Stimulated activated CD8-positive, alpha-beta memory T cell treated with anti-CD3 and anti-CD28 coated beads, Interleukin-4, amount 100 ng/mL, for 48 hours (primary cell): ENCODE measurements around the gene PRKAA1.

Experiments
- DNase-seq: peaks from one replicate; pipeline ENCODE4 v3.0.0-alpha.2; 2020

PRKAA1 gene

GRCh38 chr5:40798012-40798800, at the start of gene PRKAA1:
Gene PRKAA1, minus strand, starts transcription at chr5:40798374. Its CDS starts 185 bp downstream, at chr5:40798189.
- peak; percentile 88 for DNase-seq

GRCh38 chr5:40847525-40847924, 49.4 kb upstream of the PRKAA1 start:
- no peak for DNase-seq

- no peak for DNase-seq
Observed at GRCh38 chr5:40846371-40846770, 48.2 kb upstream of the PRKAA1 start.

GRCh38 chr5:40844565-40844964, 46.4 kb upstream of the PRKAA1 start:
- no peak for DNase-seq

DNA sequence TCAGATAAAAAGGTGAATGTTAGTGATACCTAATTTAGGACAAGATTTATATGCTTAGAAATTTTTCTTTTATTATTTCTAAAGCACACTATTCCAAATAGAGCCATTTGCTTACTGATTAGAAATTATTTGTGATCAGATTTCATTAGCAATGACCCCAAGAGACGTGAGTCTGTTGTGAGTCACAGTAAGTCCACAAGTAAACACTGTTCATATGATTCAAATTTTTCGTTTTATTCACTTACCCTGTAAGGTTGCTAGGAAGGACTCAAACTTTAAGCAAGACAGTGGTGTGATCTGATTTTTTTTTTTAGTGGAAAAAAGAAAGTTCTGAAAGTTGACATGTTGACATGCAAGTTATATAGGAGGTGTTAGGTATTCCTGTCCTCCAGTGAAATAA, 44.2 kb upstream of the PRKAA1 start:
- DNase-seq: no peak

GRCh38 chr5:40841068-40841805, 43.1 kb upstream of the PRKAA1 start, which contains the start of gene CARD6:
Gene CARD6, plus strand, starts transcription at chr5:40841367. Its CDS starts 16 bp downstream, at chr5:40841383.
- DNase-seq: no peak

DNA sequence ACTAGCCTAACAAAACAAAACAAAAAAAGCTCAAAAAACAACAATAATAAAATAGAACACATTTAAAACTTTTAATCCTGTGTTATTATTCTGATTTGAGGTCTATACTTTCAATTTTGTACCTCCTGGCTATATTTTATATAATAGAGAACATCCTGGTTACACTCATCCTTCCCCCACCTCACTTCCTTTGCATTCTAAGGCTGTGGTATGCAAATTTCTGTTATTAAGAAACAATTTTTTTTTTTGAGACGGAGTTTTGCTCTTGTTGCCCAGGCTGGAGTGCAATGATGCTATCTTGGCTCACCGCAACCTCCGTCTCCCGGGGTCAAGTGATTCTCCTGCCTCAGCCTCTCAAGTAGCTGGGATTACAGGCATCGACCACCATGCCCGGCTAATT, 39.9 kb upstream of the PRKAA1 start:
- no peak for DNase-seq

DNA sequence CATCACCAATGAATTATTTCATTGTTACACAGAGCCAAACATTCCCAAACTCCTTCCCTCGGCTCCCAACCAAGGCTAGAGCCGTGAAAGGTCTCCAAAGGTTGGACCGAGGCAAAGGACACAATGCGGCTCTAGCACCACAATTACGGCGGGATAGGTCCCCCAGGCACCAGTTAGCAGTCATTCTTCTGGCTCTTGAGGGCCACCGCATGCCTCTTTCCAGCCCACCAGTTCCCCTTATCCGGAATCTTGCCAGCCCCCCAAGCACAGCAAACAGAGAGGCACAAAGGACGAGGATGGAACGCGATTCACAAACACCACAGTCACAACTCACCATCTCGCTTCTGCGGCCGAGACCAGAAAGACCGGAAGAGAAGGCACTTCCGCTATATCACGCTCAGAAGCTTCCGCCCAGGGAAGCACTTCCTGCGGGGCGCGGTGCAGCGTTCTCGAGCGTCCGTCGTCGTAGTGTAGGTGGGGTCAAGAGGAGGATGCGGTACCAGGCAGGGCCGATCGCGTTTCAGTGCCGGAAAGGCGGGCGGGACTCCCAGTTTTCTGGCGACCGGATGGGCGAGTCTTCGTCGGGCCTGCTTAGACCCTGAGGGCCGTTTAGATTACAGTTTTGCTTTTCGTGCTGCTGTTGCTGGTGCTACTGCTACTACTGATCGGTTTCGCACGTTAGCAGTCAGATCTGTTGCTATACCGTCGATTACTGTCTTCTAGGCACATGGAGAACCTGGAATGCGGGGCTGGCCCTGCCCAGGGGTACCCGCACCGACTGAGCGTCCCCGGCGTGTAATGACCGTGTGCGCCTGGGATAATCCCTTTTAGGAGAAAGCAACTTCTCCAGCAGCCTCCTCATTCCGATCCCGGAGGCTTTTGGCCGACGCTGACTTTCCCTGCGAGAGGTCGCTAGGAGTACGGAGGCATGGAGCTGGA, 36.9 kb upstream of the PRKAA1 start, which contains the start of gene RPL37:
RPL37 (minus strand) TSS at position 374 of the 939 bp plus-strand sequence; CDS start at position 337, 37 bp downstream.
- peak; percentile 92 for DNase-seq

- peak; percentile 45 for DNase-seq
Observed at GRCh38 chr5:40834391-40834848, 36.2 kb upstream of the PRKAA1 start.

DNA sequence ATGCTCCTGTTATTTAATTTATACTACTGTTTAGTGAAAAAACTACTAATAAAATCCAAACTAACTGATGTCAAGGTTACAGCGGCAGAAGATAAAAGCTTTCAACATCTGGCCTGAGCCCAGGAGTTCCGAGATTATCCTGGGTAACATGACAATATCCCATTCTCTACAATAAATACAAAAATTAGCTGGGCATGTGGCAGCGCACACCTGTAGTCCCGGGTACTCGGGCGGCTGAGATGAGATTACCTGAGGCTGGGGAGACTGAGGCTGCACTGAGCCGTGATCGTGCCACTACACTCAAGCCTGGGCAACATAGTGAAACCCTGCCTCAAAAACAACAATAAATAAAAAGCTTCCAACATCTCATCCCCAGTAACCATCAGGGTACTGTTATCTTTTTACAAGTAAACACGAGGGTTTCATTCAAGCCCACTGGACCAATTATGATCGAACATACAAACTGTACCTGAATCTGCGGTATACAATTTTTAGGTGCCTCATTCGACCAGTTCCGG, 35.6 kb upstream of the PRKAA1 start:
- no peak for DNase-seq

- no peak for DNase-seq
Observed at GRCh38 chr5:40832345-40832744, 34.2 kb upstream of the PRKAA1 start.

DNA sequence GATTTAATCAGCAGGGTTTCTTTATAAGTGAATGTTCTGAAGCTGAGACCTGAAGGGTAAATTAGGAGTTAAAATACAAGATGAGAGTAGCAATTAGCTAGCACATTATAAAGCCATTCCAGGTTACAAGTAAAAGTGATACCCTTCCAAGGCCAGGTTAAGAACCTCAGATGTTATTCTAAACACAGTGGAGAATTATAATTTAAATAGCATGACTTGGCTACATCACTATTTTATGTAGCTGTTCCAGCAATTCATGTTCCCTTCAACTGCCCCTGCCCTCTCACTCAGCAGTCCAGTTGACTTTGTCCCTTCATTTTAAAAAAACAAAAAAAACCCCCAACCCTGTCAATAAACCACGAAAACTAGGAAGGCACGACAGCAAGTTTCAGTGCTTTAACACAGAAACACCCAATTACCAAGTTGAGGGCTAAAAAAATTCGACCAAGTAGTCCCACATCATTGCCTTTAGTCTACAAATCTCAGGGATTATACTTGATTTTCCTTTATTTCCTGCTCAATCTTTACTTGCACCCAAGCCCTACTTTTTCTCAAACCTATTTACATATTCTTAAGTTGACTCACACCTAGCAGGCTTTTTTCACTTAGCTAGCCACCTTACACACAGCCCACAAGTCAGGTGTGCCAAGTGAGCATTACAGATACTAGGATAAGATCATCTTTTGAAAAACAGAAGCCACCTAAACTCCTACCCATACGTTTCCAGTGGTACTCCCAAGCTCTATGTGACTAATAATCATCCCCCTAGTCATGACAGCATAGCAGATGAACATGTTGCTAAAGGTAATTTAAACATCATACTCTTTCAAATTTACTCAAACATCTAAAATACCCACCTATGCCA, 33.4 kb upstream of the PRKAA1 start:
- no peak for DNase-seq

DNA sequence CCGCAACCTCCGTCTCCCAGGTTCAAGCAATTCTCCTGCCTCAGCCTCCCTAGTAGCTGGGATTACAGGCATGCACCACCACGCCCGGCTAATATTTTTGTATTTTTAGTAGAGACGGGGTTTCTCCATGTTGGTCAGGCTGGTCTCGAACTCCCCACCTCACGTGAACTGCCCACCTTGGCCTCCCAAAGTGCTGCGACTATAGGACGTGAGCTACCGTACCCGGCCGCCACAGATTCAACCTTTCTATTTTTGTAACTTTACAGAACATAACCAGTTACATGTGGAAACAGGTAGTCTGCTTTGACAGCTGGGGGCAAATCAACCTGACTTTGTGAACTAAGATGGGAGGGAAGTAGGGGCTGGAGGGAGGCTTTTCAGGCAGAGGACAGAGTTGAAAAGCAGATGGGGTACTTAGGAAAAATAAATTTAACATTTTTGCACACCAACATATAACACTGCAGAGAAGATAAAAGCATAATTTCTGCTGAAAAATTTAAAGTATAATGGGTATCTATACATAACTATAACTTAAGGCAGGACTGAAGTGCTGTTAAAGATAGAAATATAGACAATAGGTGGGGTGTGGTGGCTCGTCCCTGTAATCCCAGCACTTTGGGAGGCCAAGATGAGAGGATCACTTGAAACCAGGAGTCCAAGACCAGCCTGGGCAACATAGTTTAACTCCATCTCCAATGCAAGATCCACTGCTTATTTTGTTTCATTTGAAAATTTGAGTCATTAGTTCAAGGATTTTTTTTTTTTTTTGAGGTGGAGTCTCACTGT, 31.8 kb upstream of the PRKAA1 start:
- DNase-seq: no peak

DNA sequence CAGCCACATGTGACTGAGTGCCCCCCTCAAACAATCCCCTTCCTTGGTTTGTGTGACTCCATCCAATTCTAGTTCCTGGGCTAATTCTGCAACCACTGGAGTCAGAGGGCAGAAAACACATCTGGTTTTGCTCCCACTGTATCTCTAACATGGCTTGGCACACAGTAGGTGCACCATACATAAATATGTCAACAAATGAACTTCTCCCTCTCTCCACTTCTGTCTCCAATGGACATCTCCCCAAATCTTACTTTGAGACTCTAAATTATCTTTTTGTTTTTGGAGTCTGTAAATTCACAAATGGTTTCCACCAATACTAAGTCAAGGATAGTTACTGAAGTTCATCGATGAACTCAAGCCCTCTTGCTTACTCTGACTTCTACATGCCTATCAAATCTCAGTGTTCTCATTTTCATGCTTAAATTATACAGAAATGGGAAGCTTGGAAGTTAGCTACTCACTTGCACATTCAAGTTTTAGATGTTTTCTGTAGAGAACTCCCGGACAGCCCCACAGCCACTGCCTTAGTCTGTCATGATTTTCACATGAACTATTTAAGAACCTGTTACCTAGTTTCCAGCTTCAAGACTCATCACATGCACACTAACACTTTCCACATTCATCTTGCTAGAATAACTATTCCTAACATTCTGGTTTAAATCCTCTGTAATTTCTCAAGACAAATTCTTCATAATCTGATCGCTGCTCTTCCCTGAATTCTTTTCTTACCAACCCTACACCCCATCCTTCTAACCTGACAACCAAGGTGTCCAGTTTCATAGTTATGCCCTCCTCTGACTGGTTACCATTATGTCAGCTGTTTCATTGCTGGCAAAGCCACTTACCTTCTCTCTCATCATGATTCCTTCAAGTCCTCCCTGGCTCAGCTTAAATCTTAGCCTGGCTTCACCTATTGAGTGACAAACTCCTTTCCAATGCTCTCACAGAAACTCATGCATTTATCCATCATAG, 30.8 kb upstream of the PRKAA1 start:
- DNase-seq: no peak

DNA sequence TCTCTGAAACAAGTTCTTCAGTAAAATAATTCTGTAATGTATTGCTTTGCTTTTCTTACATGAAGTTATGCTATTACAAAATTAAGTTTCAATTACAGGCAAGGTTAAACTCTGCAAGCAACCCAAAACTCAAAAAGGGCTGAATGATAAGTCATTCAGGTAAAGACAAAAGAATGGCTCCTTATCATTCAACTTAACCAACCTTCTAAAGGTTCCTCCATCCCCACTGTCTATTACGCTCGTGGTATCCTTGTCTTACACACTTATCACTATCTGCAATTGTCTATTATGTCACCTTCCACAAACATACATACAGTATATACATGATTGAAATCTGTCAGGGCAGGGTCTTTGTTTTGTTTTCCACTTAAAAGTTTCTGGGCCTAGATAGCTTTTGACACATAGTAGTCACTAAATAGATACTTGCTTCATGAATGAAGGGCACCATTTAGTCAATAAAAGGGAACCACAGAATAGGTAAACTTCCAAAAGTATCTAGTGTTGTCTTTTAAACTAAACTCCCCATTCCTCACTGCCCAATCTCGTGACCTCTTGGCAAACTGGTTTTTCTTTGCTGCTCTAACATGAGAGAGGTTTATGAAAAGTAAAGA, 30.0 kb upstream of the PRKAA1 start:
- DNase-seq: no peak

DNA sequence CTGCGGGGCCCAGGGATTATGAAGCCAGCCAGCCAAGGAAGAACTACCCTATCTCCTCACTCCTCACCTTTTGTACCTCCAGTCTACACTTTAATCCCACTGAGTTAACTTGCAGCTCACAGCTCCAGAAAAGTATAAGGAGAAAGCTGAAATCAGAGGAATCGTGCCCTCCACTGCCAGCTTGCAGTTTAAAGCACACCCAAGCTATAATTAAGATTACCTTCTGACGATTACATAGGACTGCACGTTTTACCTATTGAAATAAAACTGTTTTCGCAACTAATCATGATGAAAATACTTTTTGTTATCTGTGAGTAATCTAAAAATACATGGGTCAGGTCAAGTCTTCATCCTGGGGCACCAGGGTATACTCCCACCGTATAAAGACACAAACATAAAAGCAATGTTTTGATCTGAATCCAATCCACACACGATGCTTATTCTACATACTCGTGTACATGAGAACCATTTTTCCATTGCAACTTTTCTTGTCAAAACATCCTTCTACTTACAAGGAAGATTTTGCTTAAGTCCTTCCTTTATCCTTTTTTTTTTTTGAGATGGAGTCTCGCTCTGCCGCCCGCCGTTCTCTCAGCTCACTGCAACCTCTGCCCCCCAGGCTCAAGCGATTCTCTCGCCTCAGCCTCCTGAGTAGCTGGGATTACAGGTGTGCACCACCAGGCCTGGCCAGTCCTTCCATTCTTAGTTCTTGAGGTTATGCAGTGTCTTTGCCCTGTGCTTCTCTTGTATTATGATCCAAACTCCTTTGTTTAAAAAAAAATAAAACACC, 29.2 kb upstream of the PRKAA1 start:
- DNase-seq: no peak

DNA sequence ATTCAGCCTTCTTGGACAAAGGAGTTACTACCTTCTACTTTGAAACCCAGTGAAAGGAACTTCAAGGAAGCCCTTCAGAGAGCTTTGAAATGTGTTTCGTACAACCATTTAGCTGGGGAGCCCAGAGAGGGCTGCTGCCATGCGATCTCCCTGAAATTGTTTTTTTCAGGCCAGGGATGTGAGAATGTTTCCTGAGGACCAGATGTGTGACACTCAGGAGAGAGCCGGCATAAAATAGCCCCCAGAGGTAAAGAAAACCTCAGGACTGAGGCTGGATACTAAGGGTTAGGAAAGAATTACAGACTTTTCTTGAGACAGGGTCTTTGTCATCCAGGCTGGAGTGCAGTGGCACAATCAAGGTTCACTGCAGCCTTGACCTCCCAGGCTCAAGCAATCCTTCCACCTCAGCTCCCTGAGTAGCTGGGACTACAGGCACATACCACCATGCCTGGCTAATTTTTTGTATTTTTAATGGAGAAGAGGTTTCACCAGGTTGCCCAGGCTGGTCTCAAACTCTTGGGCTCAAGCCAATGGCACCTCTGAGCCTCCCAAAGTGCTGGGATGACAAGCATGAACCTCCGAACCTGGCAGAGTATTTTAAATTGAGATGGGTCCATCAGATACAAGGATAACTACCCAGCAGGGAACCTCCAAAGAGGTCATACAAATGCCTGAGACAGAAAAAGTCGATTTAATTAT, 28.5 kb upstream of the PRKAA1 start:
- no peak for DNase-seq
